Gastrocnemius medialis (tissue), 4 donors: ENCODE data around the gene PNCK.

Source experiments
- CTCF ChIP-seq, 5 experiments: fragments of 450-650 bp in 3 of 5; fragments of 200-600 bp in 2 of 5; sonication (generic) in 2 of 5; IDR thresholded peaks in 4 of 5; conservative IDR thresholded peaks in 1 of 5; 1 replicate in 4 of 5; 2 replicates in 1 of 5; pipeline ENCODE4 v1.5.1; 2016 to 2019; ENCODE audit warnings: antibody characterized with exemption in 5 of 5, mild to moderate bottlenecking in 3 of 5, moderate library complexity in 3 of 5
- POLR2A ChIP-seq, 2 donors: fragments of 450-650 bp; IDR thresholded peaks; one replicate each; pipeline ENCODE4 v1.6.1; 2017; ENCODE audit warnings: antibody characterized with exemption in 2 of 2, mild to moderate bottlenecking in 2 of 2, moderate library complexity in 2 of 2

- no peak for TF ChIP-seq POLR2A (IDR thresholded peaks at IDR 0.05)
- TF ChIP-seq CTCF (IDR thresholded peaks at IDR 0.05 in 4 of 5, conservative IDR thresholded peaks at IDR 0.05 in 1 of 5): no peak
Observed at GRCh38 chrX:153700376-153700945, 26.8 kb upstream of the PNCK start.
